GM21717 (cell line): ENCODE data around the gene SYVN1.
"Not testable (repeated sequence)": the region's sequence is repeated elsewhere in the genome, so short reads cannot be mapped to it uniquely, and the experiment has no call there.

Source experiments
- ATAC-seq: cut with Tn5 transposase; IDR thresholded peaks from one replicate; pipeline ENCODE4 v1.9.1; 2021; ENCODE audit warnings: mild to moderate bottlenecking, moderate library complexity; ENCODE audit not compliant: unreplicated experiment

SYVN1 gene

DNA sequence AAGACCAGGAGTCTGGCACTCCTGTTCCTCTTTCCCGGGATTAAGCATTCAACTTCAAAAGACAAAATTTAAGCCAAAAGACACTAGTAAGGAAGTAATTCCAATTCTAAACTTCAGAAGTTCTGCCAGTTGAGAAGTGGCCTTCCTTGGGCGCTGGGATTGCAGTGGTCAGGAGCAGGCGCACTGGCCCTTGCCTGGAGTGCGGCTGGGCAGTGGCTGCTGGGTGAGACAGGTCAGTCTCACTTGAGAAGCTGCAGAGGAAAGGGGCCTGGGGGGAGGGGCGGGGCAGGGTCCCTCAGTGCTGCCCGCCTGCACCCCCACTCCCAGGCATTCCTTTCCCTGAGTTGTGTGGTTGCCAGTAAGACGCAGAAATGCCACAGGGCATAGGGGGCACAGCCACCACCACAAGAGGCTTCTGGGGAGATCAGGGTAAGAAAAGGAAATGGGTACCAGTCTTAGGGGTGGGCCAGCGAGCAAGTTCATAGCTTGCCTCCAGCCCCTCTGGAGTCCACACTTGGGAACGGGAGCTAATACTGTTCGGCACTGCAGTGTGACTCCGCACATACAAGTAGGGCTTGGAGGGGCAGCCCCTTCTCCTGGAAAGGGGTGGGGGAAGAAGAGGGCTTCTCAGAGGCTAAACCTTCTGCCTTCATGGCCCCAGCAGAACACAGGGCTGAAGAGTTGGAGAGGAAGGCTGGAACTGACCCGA is 6.7 kb downstream of the SYVN1 start:
- no peak for ATAC-seq

DNA sequence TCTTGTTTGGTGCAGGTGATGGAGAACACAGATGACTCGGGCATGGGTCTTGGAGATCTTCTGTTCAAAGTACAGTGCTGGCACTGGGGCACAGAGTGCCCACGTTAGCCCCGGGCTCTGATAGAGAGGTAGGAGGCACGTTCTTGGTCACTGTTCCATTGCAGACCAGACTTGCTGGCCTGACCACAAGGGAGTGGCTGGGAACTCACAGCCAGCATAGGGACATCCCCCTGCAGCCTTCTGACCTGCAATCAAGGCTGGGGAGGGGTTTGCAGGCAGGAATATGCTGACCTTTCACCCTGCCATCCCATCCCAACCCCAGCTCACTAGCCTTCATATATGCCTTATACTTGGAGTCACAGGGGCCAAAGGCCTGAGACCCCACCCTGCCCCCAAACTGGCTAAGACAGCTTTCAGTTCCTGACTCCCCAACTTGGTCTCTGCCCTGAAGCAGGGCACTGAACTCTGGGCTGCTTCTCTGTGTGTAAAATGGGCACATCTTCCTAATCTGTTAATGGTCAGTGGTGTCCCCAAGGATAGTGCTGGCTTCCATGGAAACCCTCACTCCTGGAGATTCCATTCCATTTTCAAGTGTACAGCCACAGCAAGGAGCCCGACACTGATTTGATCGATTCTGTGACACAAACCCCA is 7.6 kb downstream of the SYVN1 start:
- no peak for ATAC-seq

DNA sequence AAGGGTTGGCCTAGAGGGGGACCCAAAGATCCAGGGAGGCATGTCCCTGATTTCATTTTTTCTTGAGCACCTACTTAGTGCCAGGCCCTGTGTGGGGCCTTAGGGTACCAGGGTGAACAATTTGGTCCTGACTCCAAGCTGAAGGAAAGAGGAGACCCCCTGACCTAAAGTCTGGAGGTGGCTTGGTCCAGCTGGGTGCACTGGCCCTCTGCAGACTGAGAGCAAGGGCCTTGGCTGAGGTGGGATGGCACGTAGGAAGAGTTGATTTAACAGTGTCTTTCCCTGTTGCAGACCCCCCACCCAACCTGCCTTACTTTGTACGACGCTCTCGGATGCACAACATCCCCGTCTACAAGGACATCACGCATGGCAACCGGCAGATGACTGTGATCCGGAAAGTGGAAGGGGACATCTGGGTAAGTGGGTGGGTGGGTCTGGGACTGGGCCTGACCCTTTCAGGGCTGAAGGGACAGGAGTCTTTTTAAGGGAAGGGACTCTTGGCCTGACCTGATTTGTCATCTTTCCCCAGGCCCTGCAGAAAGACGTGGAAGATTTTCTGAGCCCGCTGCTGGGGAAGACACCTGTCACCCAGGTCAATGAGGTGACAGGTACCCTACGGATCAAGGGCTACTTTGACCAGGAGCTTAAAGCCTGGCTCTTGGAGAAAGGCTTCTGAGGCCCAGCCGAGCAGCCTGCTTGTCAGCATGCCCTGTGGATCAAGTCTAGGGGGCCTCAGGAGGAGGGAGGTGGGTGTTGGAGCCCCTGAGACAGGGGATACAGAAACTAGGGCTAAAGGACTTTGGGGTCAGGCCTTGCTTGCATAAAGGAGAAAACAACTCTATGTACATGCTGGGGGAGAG is 8.9 kb downstream of the SYVN1 start:
- ATAC-seq, result no peak

DNA sequence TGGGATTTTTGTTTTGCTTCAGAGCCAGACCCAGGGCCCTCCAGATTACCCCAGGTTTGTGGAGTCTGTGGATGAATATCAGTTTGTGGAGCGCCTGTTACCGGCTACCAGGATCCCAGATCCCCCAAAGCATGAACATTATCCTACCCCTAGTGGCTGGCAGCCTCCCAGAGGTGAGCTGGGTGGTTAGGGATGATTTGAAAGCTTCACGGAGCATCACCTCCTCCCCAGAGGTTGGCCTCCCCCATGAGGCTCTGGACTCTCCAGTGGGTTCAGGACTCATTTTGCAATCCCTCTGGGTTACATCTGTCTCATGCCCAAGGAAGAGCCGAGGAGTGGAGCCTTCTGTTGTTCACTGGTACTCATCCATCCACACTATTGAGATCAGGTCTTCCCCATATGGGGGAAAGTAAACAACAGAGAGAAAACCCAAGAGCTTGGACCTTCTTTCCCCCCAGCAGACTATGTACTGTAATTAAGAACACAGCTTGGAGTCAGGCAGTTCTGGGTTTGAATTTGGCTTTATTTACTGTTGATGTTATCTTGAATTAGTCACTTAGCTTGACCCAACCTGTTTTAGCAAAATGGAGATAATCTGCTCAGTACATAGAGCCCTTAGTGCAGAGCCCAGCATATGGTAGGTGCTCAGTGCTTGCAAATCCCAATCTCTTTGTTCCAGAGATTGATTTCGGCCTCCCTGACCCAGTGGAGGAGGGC is 9.7 kb downstream of the SYVN1 start:
- ATAC-seq, result no peak

DNA sequence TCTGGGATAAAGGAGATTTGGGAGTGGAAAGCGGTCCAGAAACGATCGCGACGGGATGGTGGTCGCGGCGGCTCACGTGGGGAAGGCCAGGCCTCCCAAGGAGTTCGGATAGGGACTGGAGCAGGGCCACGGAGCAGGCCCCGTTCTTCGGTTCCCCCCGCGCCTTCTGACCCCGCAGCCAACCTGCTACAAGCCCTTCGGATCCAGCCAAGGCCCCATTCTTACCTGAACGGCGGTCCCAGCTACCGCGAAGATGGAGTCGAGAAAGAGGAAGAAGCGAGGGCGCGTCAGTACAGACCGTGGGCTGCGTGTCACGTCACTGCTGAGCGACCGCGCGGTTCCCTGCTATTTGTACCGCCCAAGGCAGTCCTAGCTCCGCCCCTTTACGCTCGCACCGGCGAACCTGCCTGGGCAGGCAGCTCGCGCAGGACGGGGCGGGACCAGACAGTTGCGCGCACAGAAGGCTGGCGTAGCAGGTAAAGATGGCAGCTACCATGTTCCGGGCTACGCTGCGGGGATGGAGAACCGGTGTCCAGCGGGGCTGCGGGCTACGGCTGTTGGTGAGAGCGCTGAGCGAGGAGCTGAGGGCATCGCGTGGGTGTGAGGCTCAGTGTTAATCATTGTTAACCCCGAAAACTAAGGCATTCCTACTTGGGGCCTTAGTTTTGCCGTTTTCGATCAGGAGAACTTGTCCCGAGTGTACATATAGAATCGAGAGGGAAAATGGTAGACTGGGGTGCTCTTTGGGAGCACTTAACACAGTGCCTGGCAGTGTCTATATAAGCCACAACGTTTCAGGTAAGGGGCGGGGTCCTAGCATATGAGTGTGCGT is 12.2 kb downstream of the SYVN1 start, which contains the start of the genes FAU and MRPL49:
Gene FAU, minus strand, starts transcription at position 270 of the 832 bp plus-strand sequence. CDS start 321 bp downstream, outside the sequence.
Gene MRPL49, plus strand, starts transcription at position 457 of the 832 bp plus-strand sequence. Its CDS starts 26 bp downstream, at position 483.
- peak; percentile 65 for ATAC-seq

DNA sequence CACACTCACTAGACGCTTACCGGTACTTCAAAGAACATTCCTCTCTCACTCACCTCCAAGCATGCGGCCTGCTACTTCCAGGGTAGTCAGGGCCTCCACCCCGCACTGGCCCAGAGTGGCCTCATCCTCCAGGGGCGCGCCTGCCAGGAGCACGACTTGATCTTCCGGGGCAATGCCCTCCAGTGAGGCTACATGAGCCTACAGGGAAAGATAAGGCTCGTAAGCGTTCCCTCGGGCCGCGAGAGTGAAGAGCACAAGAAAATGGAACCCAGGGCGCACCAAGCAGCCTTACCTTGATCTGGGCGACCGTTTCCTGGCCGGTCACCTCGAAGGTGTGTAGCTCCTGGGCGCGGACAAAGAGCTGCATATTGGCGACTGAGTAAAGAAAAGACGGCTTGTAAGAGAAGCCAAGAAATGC is 12.9 kb downstream of the SYVN1 start:
- no peak for ATAC-seq

DNA sequence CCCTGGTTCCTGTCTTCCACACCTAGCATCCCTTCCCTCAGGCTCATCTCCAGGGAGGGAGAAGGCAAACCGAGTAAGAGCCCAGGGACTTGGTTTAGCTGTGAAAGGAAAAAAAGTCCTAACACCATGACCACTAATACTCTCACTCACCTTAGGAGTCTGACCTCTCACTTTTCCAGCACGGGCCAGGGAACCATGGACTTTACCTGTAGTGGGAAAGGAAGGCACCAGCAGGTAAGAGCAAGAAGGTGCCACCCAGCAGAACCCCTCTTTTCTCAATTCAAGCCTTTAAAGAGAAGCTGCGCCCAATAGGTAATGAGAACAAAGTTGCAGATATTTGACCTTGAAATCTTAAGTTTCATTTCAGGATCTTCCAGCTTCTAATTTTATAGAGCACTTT is 13.5 kb downstream of the SYVN1 start:
- no peak for ATAC-seq

DNA sequence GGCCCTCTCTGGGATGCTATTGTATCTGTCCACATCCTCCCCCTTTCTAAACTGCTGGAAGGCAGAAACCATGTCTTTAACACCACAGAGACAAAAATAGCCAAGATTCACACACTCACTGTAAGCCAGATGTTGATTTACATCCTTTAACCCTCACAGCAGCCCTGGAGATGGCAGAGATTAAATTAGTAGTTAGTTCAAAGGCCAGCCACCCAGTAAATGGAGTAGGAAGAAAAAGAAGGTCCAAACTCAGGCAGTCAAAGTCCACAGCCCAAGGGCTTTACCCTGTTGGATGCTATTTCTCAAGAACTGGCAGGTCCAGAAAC is 14.7 kb downstream of the SYVN1 start:
- ATAC-seq, result no peak

DNA sequence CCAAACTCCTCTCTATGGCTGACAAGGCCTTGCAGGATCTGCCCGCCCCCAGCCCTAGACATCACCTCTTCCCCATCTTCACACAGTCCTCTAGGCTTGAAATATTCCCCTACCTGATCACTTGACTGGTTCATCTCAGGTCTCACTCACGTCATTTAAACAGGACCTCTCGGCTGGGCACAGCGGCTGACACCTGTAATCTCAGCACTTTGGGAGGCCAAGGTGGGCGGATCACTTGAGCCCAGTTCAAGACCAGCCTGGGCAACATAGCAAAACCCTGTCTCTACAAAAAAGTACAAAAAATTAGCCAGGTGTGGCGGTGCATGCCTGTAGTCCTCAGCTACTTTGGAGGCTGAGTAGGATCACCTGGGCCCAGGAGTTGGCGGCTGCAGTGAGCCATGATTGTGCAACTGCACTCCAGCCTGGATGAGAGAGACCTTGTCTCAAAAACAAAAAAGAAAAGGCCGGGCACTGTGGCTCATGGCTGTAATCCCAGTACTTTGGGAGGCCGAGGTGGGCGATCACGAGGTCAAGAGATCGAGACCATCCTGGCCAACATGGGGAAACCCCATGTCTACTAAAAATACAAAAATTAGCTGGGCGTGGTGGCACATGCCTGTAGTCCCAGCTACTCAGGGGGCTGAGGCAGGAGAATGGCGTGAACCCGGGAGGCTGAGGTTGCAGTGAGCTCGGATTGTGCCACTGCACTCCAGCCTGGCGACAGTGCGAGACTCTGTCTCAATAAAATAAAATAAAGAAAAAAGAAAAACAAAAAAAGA is 15.2 kb downstream of the SYVN1 start:
- not testable (repeated sequence) for ATAC-seq

DNA sequence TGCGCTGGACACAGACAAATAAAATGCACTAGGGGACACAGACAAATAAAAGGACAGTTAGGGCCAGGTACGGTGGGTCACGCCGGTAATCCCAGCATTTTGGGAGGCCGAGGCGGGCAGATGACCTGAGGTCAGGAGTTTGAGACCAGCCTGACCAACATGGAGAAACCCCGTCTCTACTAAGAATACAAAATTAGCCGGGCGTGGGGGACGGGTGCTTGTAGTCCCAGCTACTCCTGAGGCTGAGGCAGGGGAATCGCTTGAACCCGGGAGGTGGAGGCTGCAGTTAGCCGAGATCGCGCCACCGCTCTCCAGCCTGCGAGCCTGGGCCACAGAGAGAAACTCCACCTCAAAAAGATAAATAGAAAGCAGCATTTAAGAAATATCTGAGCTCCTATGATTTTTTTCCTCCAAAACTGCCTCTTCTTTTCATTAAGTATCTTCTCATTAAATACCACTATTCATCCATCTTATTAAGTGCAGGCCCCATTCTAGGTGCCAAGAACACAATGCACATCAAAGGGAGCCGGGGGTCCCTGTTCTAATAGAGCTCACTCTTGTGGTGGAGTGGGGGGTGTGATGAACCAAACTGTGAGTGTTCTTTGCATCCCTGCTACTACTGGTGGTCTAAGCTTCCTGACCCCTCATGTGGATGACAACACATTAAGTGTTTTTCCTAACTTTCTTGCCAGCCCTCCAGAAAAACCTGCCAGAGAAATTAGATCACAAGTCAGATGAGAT is 16.1 kb downstream of the SYVN1 start:
- no peak for ATAC-seq

DNA sequence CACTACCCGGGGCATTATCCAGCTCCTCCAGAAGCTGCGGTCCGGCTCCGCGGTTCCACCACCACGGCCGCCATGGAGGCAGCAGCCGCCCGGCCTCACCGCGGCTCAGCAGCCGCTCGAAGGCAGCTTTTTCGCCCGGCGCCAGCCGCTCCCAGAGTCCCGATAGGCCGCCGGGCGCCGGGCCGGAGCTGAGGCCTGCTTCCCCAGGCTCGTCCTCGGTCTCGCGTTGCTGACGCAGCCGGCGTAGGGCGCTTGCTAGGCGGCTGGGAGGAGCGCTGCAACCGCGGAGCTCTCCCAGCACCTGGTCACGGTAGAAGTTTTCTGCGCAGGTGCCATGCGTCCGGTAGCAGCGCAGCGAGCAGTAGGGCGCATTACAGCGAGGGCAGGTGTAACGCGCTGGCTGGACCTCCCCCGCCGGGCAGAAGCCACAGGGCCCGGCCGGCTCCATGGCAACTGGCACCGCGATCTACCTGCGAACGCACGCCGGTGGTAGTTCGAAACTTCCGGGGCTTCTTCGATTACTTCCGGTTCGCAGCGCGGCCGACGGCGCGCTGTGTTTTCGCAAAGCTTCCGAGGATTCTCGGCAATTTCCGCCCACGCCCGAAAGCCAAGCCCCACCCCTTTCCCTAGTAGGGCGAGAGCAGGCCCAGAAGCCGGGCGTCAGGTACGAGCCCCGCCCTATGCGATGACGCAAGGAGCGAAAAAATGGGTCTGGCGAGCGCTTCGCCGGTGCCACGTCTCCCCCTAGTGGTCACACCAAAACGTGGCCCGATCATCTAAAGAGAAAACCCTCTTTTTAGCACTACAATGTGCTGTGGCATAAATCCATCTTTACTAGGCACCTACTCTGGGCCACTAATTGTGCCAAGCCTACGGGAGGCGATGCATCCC is 16.9 kb downstream of the SYVN1 start, which contains the start of gene ZNHIT2:
Gene ZNHIT2, minus strand, starts transcription at position 496 of the 891 bp plus-strand sequence. Its CDS starts 48 bp downstream, at position 448.
- peak; percentile 42 for ATAC-seq

DNA sequence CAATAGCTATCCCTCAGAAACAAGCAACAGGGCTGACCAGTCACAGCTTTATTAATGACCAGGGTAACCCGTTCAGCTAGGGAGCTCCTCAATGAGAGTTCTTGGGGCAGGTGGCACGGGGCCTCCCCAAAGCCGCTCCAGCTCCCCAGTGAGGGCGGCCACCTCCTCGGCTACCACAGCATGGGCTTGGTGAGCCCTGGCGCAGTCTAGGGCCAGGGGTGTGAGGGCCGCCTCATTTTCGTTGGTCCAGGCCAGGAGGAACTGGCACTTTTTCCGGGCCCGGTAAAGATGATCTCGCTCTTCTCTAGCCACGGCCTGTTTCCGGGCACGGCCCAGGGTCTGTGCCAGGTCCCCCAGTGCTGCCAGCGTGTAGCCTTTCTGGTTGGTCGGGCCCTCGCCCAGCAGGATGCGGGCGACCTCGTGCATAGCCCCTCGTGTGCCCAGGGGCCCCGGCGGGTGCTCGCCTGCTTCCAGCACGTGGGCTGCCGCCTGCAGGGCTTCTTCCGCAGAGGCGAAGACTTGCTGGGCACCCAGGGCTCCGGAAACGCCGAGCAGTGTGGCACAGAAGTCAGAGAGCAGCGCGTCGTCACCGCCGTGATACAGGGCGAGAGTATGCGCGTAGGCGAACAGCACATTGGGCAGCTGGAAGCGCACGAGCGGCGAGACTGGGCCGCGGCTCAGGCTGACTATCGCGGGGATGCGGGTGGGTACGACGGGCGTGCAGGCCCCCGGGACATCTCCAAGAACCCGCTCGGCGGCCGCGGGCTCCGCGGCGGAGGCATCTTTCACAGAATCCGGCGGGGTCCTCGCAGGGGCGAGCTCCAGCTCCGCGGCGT is 17.7 kb downstream of the SYVN1 start:
- no peak for ATAC-seq

DNA sequence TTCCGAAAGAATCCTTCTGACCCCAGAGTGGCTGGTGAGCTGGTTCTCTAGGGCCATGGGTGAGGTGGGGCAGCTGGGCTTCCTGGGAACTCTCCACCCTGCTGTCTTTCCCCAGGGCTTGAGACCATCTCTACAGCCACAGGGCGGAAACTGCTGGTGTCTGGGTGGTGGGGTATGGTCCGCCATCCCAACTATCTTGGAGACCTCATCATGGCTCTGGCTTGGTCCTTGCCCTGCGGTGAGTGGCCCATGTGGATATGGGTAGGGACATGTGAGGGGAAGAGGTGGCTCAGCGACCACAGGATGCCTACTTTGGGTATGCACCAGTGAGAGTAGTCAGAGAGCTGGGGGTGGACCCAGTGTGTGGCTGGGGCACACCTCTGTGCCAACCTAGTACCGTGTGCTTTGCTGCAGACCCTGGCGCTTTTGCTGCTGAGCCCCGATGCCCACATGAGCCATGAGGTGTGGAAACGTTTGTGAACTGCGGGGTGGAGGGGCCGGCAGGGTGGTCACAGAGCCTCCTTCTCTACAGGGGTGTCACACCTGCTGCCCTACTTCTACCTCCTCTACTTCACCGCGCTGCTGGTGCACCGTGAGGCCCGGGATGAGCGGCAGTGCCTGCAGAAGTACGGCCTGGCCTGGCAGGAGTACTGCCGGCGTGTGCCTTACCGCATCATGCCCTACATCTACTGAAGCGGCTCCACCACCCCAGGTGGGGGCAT is 18.8 kb downstream of the SYVN1 start:
- no peak for ATAC-seq

DNA sequence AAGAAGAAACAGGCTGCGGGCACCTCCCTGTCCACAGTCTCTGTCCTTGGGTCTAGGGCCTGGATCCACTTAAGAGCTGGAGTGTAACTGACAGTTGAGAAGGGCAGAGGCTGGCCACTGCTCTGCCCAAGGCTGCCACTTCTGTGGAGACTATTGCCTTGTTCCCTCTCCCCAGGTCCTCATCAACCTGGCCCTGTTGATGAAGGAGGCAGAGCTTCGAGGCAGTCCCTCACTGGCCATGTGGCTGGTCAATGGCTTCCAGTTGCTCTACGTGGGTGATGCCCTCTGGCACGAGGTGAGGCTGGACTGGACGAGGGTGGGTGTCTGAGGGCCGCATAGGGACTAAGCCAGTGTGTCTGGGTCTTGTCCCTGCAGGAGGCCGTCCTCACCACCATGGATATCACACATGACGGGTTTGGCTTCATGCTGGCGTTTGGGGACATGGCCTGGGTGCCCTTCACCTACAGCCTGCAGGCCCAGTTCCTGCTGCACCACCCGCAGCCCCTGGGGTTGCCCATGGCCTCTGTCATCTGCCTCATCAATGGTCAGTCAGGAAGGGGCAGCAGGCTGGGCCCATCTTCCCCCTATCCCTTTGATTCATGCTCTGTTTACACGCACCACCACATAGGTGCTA is 19.7 kb downstream of the SYVN1 start:
- no peak for ATAC-seq

DNA sequence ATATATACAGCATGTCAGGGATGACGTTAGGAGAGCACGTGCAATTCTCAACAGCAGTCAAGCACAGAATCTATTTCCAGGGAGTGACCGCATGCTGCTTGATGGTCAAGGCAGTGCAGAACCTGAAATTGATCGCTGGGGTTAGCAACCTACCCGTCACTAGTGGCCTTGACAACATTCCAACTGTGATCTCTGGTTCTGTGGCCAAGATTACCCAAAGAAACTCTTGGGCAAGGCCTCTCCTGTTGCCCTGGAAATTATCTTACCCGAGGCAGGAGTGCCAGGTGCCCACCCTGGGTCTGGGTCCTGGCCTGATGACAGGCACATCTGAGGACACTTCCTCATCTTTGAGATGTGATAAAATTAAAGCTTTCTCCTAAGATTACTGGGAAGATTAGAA is 20.5 kb downstream of the SYVN1 start:
- no peak for ATAC-seq
